SK-N-SH (cell line): ENCODE results near the gene DOK4. TPM values are rescaled to one million over a fixed set of nuclear protein-coding genes. Genes with fewer than 3 reads are reported as not detected.

Experiments
- CTCF ChIA-PET: fragments of 300-600, 350-600 bp; formaldehyde crosslinking; extraction: SDS; loops from one replicate; lab custom pipeline; 2021; lab: Yijun Ruan, JAX
- POLR2A ChIA-PET: fragments of 350-600 bp; sonication (Branson Sonifier 250); formaldehyde crosslinking; extraction: SDS; loops from one replicate; lab custom pipeline; 2020; ENCODE audit warnings: antibody characterized with exemption, inconsistent platforms; lab: Yijun Ruan, JAX
- DNase-seq: peaks from one replicate; pipeline ENCODE4 v3.0.0; 2012
- H2AFZ ChIP-seq: fragments of 200-600 bp; sonication (generic); 2 replicates; pipeline ENCODE4 v1.8.1; 2016; ENCODE audit warnings: antibody characterized with exemption, mild to moderate bottlenecking, low read depth
- H3F3A ChIP-seq: fragments of 200-600 bp; sonication (generic); replicated peaks from 2 replicates; pipeline ENCODE3; 2016; ENCODE audit warnings: antibody characterized with exemption, mild to moderate bottlenecking; ENCODE audit not compliant: insufficient read depth
- H3K27ac ChIP-seq, 2 experiments: fragments of 200-500 bp in 1 of 2; fragments of 200-600 bp in 1 of 2; sonication (Bioruptor generic) in 1 of 2; sonication (generic), shearing (Covaris generic) in 1 of 2; 2 replicates each; pipeline versions ENCODE4 v1.5.1 to v1.6.1; 2014 to 2016; ENCODE audit warnings: low read depth in 2 of 2, inconsistent platforms in 1 of 2, low read length in 1 of 2, mild to moderate bottlenecking in 1 of 2, mixed read lengths in 1 of 2
- H3K27me3 ChIP-seq: fragments of 200-600 bp; sonication (generic), shearing (Covaris generic); 2 replicates; pipeline ENCODE4 v1.6.1; 2016; ENCODE audit warnings: mixed run types; ENCODE audit not compliant: insufficient read depth
- H3K36me3 ChIP-seq, 2 experiments: fragments of 200-500 bp in 1 of 2; fragments of 200-600 bp in 1 of 2; sonication (Bioruptor generic) in 1 of 2; sonication (generic) in 1 of 2; replicated peaks in 1 of 2; 2 replicates each; pipeline versions ENCODE3 to v1.5.1; 2014 to 2016; ENCODE audit warnings: low read length in 1 of 2, mild to moderate bottlenecking in 1 of 2; ENCODE audit not compliant: insufficient read depth in 2 of 2, control insufficient read depth in 1 of 2
- H3K4me1 ChIP-seq, 2 experiments: fragments of 200-500 bp in 1 of 2; fragments of 200-600 bp in 1 of 2; sonication (Bioruptor generic) in 1 of 2; sonication (generic), shearing (Covaris generic) in 1 of 2; 2 replicates each; pipeline versions ENCODE4 v1.5.1 to v1.6.1; 2014 to 2016; ENCODE audit warnings: low read depth in 1 of 2, low read length in 1 of 2, mixed run types in 1 of 2; ENCODE audit not compliant: insufficient read depth in 2 of 2, control insufficient read depth in 1 of 2
- H3K4me2 ChIP-seq: fragments of 200-600 bp; sonication (generic), shearing (Covaris generic); 2 replicates; pipeline ENCODE4 v1.6.1; 2017; ENCODE audit warnings: mixed run types
- H3K4me3 ChIP-seq, 2 experiments: fragments of 200-500 bp in 1 of 2; fragments of 200-600 bp in 1 of 2; sonication (Bioruptor generic) in 1 of 2; sonication (generic), shearing (Covaris generic) in 1 of 2; 2 replicates each; pipeline versions ENCODE4 v1.5.1 to v1.8.1; 2014 to 2016; ENCODE audit warnings: low read depth in 2 of 2, inconsistent platforms in 1 of 2, low read length in 1 of 2, mild to moderate bottlenecking in 1 of 2, mixed read lengths in 1 of 2, moderate library complexity in 1 of 2
- H3K79me2 ChIP-seq: fragments of 200-600 bp; sonication (generic); 2 replicates; pipeline ENCODE4 v1.8.1; 2017; ENCODE audit warnings: mild to moderate bottlenecking; ENCODE audit not compliant: insufficient read depth
- H3K9ac ChIP-seq: fragments of 200-600 bp; sonication (generic); 2 replicates; pipeline ENCODE4 v1.6.1; 2017; ENCODE audit warnings: mixed run types
- H3K9me2 ChIP-seq: fragments of 200-600 bp; sonication (generic); 2 replicates; pipeline ENCODE4 v1.6.1; 2017; ENCODE audit warnings: mixed run types
- H3K9me3 ChIP-seq: fragments of 200-600 bp; sonication (generic); 2 replicates; pipeline ENCODE4 v1.6.1; 2017; ENCODE audit warnings: mixed run types, mild to moderate bottlenecking, moderate library complexity
- H4K20me1 ChIP-seq: fragments of 200-600 bp; sonication (generic); 2 replicates; pipeline ENCODE4 v1.6.1; 2017; ENCODE audit warnings: mild to moderate bottlenecking, mixed run types; ENCODE audit not compliant: insufficient read depth
- ELF1 ChIP-seq: IDR thresholded peaks from 2 replicates; pipeline ENCODE4 v1.4.0; 2012
- EP300 ChIP-seq, 2 experiments: IDR thresholded peaks; 2 replicates each; pipeline versions ENCODE4 v1.4.0 to v1.6.1; 2012; ENCODE audit warnings: borderline replicate concordance in 1 of 2, low read depth in 1 of 2, low read length in 1 of 2
- EZH2phosphoT487 ChIP-seq: fragments of 200-600 bp; sonication (generic); IDR thresholded peaks from 2 replicates; pipeline ENCODE4 v1.6.1; 2017; ENCODE audit warnings: low read depth, mixed run types, mild to moderate bottlenecking, antibody characterized with exemption, moderate library complexity, borderline replicate concordance
- FOSL2 ChIP-seq: IDR thresholded peaks from 2 replicates; pipeline ENCODE4 v1.4.0; 2012; ENCODE audit warnings: low read depth, mild to moderate bottlenecking, moderate library complexity, borderline replicate concordance
- FOXM1 ChIP-seq: IDR thresholded peaks from 2 replicates; pipeline ENCODE4 v1.4.0; 2012; ENCODE audit warnings: low read depth, mild to moderate bottlenecking
- GATA2 ChIP-seq: sonication (generic); formaldehyde crosslinking; IDR thresholded peaks from 2 replicates; pipeline ENCODE4 v1.5.0; 2020; ENCODE audit warnings: mild to moderate bottlenecking, missing genetic modification reagents
- MXI1 ChIP-seq: IDR thresholded peaks from 2 replicates; pipeline ENCODE4 v1.6.1; 2012; ENCODE audit warnings: mild to moderate bottlenecking, low read depth, low read length, improper control_type of control experiment
- NFIC ChIP-seq: IDR thresholded peaks from 2 replicates; pipeline ENCODE4 v1.4.0; 2012; ENCODE audit warnings: borderline replicate concordance
- RAD21 ChIP-seq: IDR thresholded peaks from 2 replicates; pipeline ENCODE4 v1.6.1; 2012; ENCODE audit warnings: mild to moderate bottlenecking, low read length
- RCOR1 ChIP-seq: fragments of 150-350 bp; IDR thresholded peaks from 2 replicates; pipeline ENCODE4 v1.6.1; 2017; ENCODE audit warnings: antibody characterized with exemption, low read length
- RXRA ChIP-seq: IDR thresholded peaks from 2 replicates; pipeline ENCODE4 v1.4.0; 2012; ENCODE audit warnings: low read depth, mild to moderate bottlenecking, borderline replicate concordance
- SIN3A ChIP-seq: IDR thresholded peaks from 2 replicates; pipeline ENCODE4 v1.6.1; 2012; ENCODE audit warnings: low read depth, mild to moderate bottlenecking, low read length, moderate library complexity, borderline replicate concordance
- TEAD4 ChIP-seq: IDR thresholded peaks from 2 replicates; pipeline ENCODE4 v1.4.0; 2012; ENCODE audit warnings: mild to moderate bottlenecking, borderline replicate concordance; ENCODE audit not compliant: insufficient read depth
- WGBS: methylation state at CpG from one replicate; pipeline ENCODE4 v1.1.6; 2017; ENCODE audit warnings: low lambda C conversion rate; 5-methylcytosine and 5-hydroxymethylcytosine counted together
- polyA plus RNA-seq, 3 experiments: library from polyadenylated mRNA; depleted of rRNA; stranded (reverse); fragments of >200 nt; gene quantifications; 2 replicates each; pipeline ENCODE4 v1.2.3, GENCODE V29; 2012
- TF ChIP-seq, protein P1 (sequence below): IDR thresholded peaks from 2 replicates; pipeline ENCODE4 v1.6.1; 2012; ENCODE audit warnings: mild to moderate bottlenecking, low read depth, low read length, moderate library complexity
- TF ChIP-seq, protein P2 (sequence below): fragments of 150-350 bp; IDR thresholded peaks from 2 replicates; pipeline ENCODE4 v1.6.1; 2017; ENCODE audit warnings: antibody characterized with exemption, low read length, low read depth, borderline replicate concordance
- TF ChIP-seq, protein P3 (sequence below): IDR thresholded peaks from 2 replicates; pipeline ENCODE4 v1.4.0; 2012; ENCODE audit warnings: low read depth, borderline replicate concordance
- TF ChIP-seq, protein P4 (sequence below): IDR thresholded peaks from 2 replicates; pipeline ENCODE4 v1.4.0; 2012; ENCODE audit warnings: low read depth, borderline replicate concordance
- TF ChIP-seq, protein P5 (sequence below): fragments of 200-600 bp; sonication (generic); IDR thresholded peaks from 2 replicates; pipeline ENCODE4 v1.6.1; 2017; ENCODE audit warnings: antibody characterized with exemption, mild to moderate bottlenecking, moderate library complexity

DOK4 gene
- polyA plus RNA-seq, 1 of the 3 experiments (the other 2 are of a cell fraction): 28.4 TPM

DNA sequence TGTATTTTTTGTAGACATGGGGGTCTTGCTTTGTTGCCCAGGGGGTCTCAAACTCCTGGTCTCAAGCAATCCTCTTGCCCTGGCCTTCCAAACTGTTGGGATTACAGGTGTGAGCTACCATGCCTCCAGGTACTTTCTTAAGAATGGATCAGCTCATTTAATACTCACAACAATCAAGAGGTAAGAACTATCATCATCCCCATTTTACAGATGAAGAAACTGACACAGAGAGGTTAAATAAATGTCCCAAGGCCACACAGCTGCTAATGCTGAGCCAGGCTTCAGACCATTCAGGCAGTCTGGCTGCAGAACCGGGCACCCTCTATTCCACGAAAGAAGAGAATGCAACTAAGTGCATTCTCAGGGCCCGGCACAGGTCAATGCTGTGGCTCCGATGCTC lies 28.1 kb upstream of the DOK4 start:
- Histone ChIP-seq H3K9me2 (no peaks in the 10 kb centered on the region), H3K4me3 (no peak overlapping the region), H2AFZ (no peak overlapping the region), H3K27me3 (no peaks in the 10 kb centered on the region), H3K4me2 (no peak overlapping the region), H3F3A (no peaks in the 10 kb centered on the region), H4K20me1 (no peaks in the 10 kb centered on the region), H3K9ac (no peak overlapping the region), H3K27ac (peak overlapping the region in 1 of 2 experiments; percentile 80; a peak in 2 of 4 replicates), H3K79me2 (no peaks in the 10 kb centered on the region), H3K9me3 (no peaks in the 10 kb centered on the region), H3K36me3 (peaks cover 3 to 8% of the 10 kb centered on the region in 2 experiments), H3K4me1 (peaks cover 0 to 38% of the 10 kb centered on the region in 2 experiments; a peak in 1 of 4 replicates)
- WGBS: 33% methylated on average over 1 of the region's 4 CpGs
- TF ChIP-seq, protein P1, sequence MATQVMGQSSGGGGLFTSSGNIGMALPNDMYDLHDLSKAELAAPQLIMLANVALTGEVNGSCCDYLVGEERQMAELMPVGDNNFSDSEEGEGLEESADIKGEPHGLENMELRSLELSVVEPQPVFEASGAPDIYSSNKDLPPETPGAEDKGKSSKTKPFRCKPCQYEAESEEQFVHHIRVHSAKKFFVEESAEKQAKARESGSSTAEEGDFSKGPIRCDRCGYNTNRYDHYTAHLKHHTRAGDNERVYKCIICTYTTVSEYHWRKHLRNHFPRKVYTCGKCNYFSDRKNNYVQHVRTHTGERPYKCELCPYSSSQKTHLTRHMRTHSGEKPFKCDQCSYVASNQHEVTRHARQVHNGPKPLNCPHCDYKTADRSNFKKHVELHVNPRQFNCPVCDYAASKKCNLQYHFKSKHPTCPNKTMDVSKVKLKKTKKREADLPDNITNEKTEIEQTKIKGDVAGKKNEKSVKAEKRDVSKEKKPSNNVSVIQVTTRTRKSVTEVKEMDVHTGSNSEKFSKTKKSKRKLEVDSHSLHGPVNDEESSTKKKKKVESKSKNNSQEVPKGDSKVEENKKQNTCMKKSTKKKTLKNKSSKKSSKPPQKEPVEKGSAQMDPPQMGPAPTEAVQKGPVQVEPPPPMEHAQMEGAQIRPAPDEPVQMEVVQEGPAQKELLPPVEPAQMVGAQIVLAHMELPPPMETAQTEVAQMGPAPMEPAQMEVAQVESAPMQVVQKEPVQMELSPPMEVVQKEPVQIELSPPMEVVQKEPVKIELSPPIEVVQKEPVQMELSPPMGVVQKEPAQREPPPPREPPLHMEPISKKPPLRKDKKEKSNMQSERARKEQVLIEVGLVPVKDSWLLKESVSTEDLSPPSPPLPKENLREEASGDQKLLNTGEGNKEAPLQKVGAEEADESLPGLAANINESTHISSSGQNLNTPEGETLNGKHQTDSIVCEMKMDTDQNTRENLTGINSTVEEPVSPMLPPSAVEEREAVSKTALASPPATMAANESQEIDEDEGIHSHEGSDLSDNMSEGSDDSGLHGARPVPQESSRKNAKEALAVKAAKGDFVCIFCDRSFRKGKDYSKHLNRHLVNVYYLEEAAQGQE: no peak
- TF ChIP-seq SIN3A (no peak), GATA2 (CRISPR knock-in tag) (no peak), EP300 (IDR thresholded peaks at IDR 0.05; ENCODE audit: borderline replicate concordance in 1 of 2, low read depth in 1 of 2, low read length in 1 of 2) (no peak), MXI1 (no peak), EZH2phosphoT487 (no peak), RAD21 (no peak), NFIC (no peak), FOXM1 (no peak), ELF1 (no peak), FOSL2 (no peak), RXRA (no peak), TEAD4 (no peak), RCOR1 (no peak)
- TF ChIP-seq, protein P2, sequence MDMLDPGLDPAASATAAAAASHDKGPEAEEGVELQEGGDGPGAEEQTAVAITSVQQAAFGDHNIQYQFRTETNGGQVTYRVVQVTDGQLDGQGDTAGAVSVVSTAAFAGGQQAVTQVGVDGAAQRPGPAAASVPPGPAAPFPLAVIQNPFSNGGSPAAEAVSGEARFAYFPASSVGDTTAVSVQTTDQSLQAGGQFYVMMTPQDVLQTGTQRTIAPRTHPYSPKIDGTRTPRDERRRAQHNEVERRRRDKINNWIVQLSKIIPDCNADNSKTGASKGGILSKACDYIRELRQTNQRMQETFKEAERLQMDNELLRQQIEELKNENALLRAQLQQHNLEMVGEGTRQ: no peak
- TF ChIP-seq, protein P3, sequence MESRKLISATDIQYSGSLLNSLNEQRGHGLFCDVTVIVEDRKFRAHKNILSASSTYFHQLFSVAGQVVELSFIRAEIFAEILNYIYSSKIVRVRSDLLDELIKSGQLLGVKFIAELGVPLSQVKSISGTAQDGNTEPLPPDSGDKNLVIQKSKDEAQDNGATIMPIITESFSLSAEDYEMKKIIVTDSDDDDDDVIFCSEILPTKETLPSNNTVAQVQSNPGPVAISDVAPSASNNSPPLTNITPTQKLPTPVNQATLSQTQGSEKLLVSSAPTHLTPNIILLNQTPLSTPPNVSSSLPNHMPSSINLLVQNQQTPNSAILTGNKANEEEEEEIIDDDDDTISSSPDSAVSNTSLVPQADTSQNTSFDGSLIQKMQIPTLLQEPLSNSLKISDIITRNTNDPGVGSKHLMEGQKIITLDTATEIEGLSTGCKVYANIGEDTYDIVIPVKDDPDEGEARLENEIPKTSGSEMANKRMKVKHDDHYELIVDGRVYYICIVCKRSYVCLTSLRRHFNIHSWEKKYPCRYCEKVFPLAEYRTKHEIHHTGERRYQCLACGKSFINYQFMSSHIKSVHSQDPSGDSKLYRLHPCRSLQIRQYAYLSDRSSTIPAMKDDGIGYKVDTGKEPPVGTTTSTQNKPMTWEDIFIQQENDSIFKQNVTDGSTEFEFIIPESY: no peak
- TF ChIP-seq, protein P4, sequence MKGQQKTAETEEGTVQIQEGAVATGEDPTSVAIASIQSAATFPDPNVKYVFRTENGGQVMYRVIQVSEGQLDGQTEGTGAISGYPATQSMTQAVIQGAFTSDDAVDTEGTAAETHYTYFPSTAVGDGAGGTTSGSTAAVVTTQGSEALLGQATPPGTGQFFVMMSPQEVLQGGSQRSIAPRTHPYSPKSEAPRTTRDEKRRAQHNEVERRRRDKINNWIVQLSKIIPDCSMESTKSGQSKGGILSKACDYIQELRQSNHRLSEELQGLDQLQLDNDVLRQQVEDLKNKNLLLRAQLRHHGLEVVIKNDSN: no peak
- TF ChIP-seq, protein P5, sequence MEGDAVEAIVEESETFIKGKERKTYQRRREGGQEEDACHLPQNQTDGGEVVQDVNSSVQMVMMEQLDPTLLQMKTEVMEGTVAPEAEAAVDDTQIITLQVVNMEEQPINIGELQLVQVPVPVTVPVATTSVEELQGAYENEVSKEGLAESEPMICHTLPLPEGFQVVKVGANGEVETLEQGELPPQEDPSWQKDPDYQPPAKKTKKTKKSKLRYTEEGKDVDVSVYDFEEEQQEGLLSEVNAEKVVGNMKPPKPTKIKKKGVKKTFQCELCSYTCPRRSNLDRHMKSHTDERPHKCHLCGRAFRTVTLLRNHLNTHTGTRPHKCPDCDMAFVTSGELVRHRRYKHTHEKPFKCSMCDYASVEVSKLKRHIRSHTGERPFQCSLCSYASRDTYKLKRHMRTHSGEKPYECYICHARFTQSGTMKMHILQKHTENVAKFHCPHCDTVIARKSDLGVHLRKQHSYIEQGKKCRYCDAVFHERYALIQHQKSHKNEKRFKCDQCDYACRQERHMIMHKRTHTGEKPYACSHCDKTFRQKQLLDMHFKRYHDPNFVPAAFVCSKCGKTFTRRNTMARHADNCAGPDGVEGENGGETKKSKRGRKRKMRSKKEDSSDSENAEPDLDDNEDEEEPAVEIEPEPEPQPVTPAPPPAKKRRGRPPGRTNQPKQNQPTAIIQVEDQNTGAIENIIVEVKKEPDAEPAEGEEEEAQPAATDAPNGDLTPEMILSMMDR: no peak
- ChIA-PET CTCF (interaction anchor here (0.6 to 23.0 kb wide), 5 partner anchors 14 to 214 kb away, joined by 3 to 426 read pairs (median 218); partner anchors contain the start of genes DOK4 and POLR2C), POLR2A (interaction anchor here (1.9 to 2.4 kb wide), 2 partner anchors 30 to 41 kb away, joined by 9 to 10 read pairs; no protein-coding TSS in a partner anchor)
- DNase-seq: no peak
